GM12864 (cell line): Measurements from ENCODE around the gene RIMS4.

Source experiments
- DNase-seq: peaks from one replicate; pipeline ENCODE4 v3.0.0-alpha.2; 2011; ENCODE audit warnings: low read depth
- H3K4me3 ChIP-seq: 2 replicates; pipeline ENCODE4 v1.5.1; 2011; ENCODE audit warnings: mild to moderate bottlenecking, low read depth, low read length, control low read depth
- TF ChIP-seq, protein P1 (sequence below): IDR thresholded peaks from 2 replicates; pipeline ENCODE4 v1.5.1; 2011; ENCODE audit warnings: low read depth, mild to moderate bottlenecking, moderate library complexity, low read length, control low read depth, inconsistent platforms; ENCODE audit errors: missing control alignments

Gene RIMS4

DNA sequence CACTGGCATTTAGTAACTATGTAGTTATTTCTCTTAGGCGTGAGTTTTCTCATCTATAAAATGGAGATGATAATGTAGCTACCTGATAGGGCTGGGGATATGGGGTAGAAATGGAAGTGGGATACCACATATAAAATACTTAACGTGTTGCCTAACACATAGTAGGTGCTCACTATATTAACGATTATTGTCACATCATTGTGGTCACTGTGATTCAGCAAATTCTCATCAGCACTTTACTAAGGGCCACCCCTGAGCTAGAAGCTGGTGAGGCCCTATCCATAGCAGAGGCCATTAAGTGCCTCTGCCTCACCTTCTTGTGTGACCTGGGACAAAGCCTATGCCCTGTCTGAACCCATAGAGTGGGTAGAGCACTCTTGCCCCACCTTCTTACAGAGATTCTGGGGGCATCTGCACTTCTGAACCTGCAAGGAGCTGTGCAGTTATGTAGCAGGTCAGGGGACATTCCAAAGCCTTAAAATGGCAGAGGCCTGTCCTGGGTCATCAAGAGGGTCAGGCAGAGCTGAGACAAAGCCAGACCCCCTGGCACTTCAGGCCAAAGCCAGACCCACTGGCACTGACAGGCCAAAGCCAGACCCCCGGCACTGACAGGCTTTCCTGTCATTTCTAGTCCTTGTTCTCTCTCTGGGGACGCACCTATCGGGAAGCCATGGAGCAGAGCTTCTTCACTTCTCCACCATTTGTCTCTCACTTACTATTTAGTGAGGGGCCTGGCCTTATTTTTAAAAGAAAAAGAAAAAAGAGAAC lies 7.0 kb upstream of the RIMS4 start:
- no peak for DNase-seq
- TF ChIP-seq, protein P1, sequence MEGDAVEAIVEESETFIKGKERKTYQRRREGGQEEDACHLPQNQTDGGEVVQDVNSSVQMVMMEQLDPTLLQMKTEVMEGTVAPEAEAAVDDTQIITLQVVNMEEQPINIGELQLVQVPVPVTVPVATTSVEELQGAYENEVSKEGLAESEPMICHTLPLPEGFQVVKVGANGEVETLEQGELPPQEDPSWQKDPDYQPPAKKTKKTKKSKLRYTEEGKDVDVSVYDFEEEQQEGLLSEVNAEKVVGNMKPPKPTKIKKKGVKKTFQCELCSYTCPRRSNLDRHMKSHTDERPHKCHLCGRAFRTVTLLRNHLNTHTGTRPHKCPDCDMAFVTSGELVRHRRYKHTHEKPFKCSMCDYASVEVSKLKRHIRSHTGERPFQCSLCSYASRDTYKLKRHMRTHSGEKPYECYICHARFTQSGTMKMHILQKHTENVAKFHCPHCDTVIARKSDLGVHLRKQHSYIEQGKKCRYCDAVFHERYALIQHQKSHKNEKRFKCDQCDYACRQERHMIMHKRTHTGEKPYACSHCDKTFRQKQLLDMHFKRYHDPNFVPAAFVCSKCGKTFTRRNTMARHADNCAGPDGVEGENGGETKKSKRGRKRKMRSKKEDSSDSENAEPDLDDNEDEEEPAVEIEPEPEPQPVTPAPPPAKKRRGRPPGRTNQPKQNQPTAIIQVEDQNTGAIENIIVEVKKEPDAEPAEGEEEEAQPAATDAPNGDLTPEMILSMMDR = no peak
- no peak overlapping the region for H3K4me3 ChIP-seq

DNA sequence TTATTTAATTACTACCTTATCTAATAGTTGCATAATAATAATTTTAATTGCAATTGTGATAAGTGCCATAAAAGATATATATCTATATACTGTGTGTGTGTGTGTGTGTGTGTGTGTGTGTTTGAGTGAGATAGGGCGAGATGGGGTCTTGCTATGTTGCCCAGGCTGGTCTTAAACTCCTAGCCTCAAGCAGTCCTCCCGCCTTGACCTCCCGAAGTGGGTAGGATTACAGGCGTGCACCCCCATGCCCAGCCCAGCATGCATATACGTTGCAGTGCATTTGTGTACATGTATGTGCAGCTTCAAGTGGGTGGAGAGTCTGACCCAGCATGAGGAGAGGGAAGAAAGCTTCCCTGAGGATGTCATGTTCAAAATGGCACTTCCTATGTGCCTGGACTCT lies 4.6 kb upstream of the RIMS4 start:
- no peak overlapping the region for H3K4me3 ChIP-seq
- no peak for DNase-seq
- TF ChIP-seq, protein P1 = no peak

DNA sequence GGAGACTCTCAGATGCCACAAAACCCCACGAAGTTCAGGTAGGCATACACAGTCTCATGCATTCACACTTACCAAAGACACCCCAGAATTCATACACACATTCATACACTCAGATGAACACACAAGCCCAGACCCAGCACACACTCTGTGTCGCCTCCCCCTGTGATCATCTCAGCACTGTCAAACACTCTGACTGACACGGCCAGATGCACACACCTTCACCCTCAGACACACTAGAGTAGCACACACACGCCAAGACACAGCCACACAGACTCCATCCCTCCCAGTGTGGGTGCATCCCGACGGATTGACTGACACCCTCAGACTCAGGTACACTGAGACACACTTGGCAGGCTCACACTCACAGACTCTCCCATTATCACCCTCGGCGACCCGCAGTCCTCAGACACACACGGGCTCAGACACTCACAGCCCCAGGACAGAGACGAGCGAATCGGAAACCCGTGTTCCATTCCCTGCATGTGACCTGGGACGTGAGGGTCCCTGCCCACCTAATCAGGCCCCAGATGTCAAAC lies 872 bp upstream of the RIMS4 start:
- TF ChIP-seq, protein P1 = no peak
- no peak for DNase-seq
- H3K4me3 ChIP-seq = no peak overlapping the region

DNA sequence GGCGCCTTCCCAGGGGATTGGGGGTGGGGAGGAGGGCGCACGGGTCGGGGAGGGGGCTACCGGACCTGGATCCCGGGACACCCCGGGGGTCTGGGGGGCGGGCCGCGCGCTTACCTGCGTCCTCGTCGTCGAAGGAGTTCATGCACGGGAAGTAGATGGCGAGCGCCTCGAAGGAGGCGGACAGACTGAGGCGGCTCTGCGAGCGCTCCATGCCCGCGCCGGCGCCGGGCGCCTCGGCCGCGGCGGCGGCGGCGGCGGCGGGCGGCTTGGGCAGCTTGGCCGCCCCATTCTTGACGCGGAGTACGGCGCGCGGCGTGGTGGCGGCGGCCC lies 320 bp downstream of the RIMS4 start:
- no peak for DNase-seq
- TF ChIP-seq, protein P1 = no peak
- H3K4me3 ChIP-seq = no peak overlapping the region

DNA sequence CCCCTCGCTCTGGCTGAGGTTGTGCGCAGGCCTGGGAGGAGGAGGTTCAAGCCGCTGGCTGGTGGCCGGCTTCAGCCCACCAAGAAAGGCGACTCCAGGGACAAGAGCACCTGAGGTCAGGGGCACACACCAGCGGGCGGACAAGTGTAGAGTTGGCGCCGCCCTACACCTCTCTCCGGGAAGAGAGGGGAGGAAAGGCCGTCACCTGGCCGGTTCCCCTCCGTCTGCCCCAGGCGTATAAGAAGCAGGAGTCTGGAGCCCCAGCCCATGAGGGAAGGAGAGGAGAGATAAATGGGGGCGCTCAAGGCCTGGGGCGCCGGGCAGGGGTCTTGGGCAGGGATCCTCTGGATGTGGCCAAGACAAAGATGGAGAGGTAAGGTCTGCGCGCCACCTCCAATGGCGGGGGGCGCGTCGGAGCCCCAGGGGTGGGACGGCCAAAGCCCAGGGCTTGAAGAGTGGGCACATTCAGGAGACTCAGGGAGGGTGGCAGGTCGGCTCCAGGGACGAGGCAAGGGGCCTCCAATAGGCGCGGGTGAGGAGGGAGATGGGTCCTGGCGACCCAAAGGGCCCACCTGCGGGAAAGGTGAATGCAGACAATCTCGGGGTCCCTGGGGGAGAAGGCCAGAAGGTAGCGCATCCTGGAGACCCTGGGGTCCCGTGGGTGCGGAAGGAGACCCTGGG lies 826 bp downstream of the RIMS4 start:
- no peak for DNase-seq
- H3K4me3 ChIP-seq = no peak overlapping the region
- TF ChIP-seq, protein P1 = no peak

DNA sequence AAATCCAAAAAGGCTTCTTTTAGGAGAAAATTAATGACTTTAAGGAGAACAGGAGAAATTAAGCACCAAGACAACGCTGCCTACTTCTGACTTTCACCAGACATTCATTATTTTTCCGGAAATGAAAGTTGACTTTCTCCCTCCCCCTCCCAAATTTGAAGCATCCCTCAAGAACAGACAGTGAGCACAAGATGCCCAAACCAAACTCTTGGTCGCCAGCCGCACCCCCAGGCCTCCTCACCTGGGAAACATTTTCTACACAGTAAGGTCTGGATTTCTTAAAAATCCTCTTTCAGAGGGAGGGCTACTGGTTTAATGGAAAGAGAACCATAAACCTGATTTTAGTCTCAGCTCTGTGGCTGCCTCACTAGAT lies 2.7 kb downstream of the RIMS4 start:
- DNase-seq = no peak
- no peak overlapping the region for H3K4me3 ChIP-seq
- TF ChIP-seq, protein P1 = no peak

DNA sequence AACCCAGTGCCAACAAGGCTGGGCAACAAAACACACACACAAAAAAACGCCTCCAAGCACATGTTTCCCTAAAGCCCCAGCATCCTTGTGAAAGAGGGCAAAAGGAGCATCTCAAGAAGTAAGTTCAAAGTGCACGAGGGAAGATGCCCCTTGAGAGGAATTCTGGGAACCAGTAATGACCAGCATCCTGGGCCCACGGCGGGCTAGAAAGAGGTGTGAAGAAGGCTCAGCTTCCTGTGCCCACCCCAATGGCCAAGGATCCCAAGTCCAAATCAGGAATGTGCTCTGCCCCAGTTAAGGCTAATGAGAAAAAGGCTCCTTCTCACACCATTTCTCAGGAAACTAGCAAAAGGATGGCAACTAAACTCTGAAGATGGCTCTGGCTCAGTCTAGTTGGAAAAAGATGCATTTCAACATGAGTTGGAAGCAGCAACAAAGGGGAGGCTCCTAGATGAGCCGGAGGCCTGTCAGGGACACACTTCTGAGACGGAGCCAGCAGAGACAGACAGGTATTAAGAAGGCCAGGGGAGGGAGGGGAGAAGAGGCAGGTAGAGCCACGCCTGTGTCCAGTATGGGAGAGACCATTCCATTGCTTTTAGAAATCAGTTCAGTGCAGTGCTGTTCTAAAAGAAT lies 3.2 kb downstream of the RIMS4 start:
- DNase-seq = no peak
- no peak overlapping the region for H3K4me3 ChIP-seq
- TF ChIP-seq, protein P1 = no peak
